K562 (cell line): ENCODE measurements around the gene ENPP6. TPM values are rescaled to one million over a fixed set of nuclear protein-coding genes. Genes with fewer than 3 reads are reported as not detected.

ENCODE experiments used
- C11orf30 ChIP-seq: fragments of 450-650 bp; IDR thresholded peaks from 2 replicates; pipeline ENCODE4 v1.6.1; 2016; ENCODE audit warnings: low read depth, mild to moderate bottlenecking
- MAFK ChIP-seq: IDR thresholded peaks from 2 replicates; pipeline ENCODE4 v1.6.1; 2011; ENCODE audit warnings: low read length, improper control_type of control experiment
- MTA2 ChIP-seq: fragments of 450-650 bp; IDR thresholded peaks from 2 replicates; pipeline ENCODE4 v1.6.1; 2016; ENCODE audit warnings: low read depth
- MTA3 ChIP-seq: fragments of 450-650 bp; formaldehyde crosslinking; IDR thresholded peaks from 2 replicates; pipeline ENCODE4 v1.6.1; 2017; ENCODE audit warnings: mild to moderate bottlenecking, borderline replicate concordance
- MXI1 ChIP-seq: IDR thresholded peaks from 2 replicates; pipeline ENCODE4 v1.6.1; 2011; ENCODE audit warnings: low read depth, mild to moderate bottlenecking, improper control_type of control experiment, low read length
- TOE1 ChIP-seq, 2 experiments: fragments of 450-650 bp in 1 of 2; sonication (generic) in 1 of 2; formaldehyde crosslinking in 1 of 2; IDR thresholded peaks; 2 replicates each; pipeline versions ENCODE4 v1.7.1 to v1.8.0; 2016 to 2022; ENCODE audit warnings: borderline replicate concordance in 2 of 2, mild to moderate bottlenecking in 2 of 2, antibody characterized with exemption in 1 of 2, inconsistent platforms in 1 of 2, low read depth in 1 of 2, missing genetic modification reagents in 1 of 2, moderate library complexity in 1 of 2
- ZKSCAN3 ChIP-seq: fragments of 250-450 bp; sonication (Bioruptor Pico); IDR thresholded peaks from 2 replicates; pipeline ENCODE4 v1.4.0; 2020
- ZNF316 ChIP-seq: fragments of 450-650 bp; IDR thresholded peaks from 2 replicates; pipeline ENCODE4 v1.6.1; 2016
- polyA plus RNA-seq, 8 experiments: library from polyadenylated mRNA; depleted of rRNA in 4 of 8; stranded (reverse) in 5 of 8; unstranded in 3 of 8; fragments of >200 nt; fragmentation: Nextera tagmentation in 2 of 8; fragmentation: Illumina TruSeq in 1 of 8; extraction: Ambion mirVana in 2 of 8; extraction: Trizol in 1 of 8; gene quantifications; 2 replicates each; pipeline versions ENCODE4 v1.2.1 to v1.2.3, GENCODE V29; 2011 to 2014; ENCODE audit warnings: inconsistent platforms in 1 of 8, missing spikeins in 1 of 8
- total RNA-seq, 7 experiments: library from RNA; depleted of rRNA in 6 of 7; stranded (reverse); fragments of >200 nt in 6 of 7; fragmentation: Illumina TruSeq in 2 of 7; extraction: Trizol in 2 of 7; gene quantifications; 2 replicates each; pipeline versions ENCODE4 v1.2.1 to v1.2.3, GENCODE V29; 2011 to 2021; ENCODE audit warnings: low replicate concordance in 1 of 7
- TF ChIP-seq, protein P1 (sequence below): fragments of 250-450 bp; sonication (Bioruptor Pico); IDR thresholded peaks from 2 replicates; pipeline ENCODE4 v1.5.0; 2020; ENCODE audit warnings: mild to moderate bottlenecking
- TF ChIP-seq, protein P2 (sequence below): fragments of 450-650 bp; IDR thresholded peaks from 2 replicates; pipeline ENCODE4 v1.6.1; 2018; ENCODE audit not compliant: partially characterized antibody
- TF ChIP-seq, protein P3 (sequence below): conservative IDR thresholded peaks from 2 replicates; pipeline ENCODE4 v1.6.1; 2011; ENCODE audit warnings: low read depth, mild to moderate bottlenecking, low read length; ENCODE audit not compliant: control insufficient read depth
- TF ChIP-seq, protein P4 (sequence below): fragments of 450-650 bp; formaldehyde crosslinking; IDR thresholded peaks from 2 replicates; pipeline ENCODE4 v1.4.0; 2022; ENCODE audit warnings: missing genetic modification characterization
- TF ChIP-seq, protein P5 (sequence below): IDR thresholded peaks from 2 replicates; pipeline ENCODE4 v1.6.1; 2011; ENCODE audit warnings: borderline replicate concordance, low read depth, mild to moderate bottlenecking, moderate library complexity, low read length; ENCODE audit not compliant: insufficient read depth, poor library complexity, severe bottlenecking
- TF ChIP-seq, protein P6 (sequence below): IDR thresholded peaks from 3 replicates; pipeline ENCODE4 v1.6.1; 2011; ENCODE audit warnings: borderline replicate concordance, mild to moderate bottlenecking; ENCODE audit not compliant: insufficient read length, insufficient read depth

Gene ENPP6
- total and polyA plus RNA-seq, 9 of the 15 experiments (the other 6 are each of a cell fraction or from before 2014, with no cell fraction given), result 0.29 TPM; not detected in 8

DNA sequence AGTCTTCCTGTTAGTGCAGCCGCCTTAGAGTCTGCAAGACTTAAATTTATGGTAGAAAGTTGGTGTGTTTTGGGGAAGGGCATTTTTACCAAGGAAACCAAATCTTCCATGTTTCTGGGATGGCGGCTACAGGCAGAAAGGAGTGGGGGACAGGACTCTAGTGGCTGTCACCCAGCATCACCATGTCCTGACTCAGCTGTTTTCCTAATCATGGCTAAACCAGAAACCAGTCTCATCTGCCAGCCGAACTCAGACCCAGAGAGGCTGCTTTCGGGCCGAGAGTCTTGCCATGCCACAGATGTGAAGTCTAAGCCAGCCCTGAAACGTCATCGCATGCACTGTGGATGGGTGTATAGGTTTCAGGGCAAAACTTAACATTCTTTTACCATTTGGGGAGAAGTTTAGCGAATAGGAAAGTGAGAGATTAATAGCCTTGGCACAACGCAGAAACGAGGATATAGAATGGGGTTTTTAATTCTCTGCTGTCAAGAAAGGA, 109.6 kb downstream of the ENPP6 start (continued):
- TF ChIP-seq MTA2, result no peak
- peak; percentile 75 for TF ChIP-seq ZNF316
- TF ChIP-seq, protein P1, sequence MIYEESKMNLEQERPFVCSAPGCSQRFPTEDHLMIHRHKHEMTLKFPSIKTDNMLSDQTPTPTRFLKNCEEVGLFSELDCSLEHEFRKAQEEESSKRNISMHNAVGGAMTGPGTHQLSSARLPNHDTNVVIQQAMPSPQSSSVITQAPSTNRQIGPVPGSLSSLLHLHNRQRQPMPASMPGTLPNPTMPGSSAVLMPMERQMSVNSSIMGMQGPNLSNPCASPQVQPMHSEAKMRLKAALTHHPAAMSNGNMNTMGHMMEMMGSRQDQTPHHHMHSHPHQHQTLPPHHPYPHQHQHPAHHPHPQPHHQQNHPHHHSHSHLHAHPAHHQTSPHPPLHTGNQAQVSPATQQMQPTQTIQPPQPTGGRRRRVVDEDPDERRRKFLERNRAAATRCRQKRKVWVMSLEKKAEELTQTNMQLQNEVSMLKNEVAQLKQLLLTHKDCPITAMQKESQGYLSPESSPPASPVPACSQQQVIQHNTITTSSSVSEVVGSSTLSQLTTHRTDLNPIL (CRISPR knock-in tag), result no peak
- TF ChIP-seq ZKSCAN3 (CRISPR knock-in tag), result no peak
- TF ChIP-seq, protein P2, sequence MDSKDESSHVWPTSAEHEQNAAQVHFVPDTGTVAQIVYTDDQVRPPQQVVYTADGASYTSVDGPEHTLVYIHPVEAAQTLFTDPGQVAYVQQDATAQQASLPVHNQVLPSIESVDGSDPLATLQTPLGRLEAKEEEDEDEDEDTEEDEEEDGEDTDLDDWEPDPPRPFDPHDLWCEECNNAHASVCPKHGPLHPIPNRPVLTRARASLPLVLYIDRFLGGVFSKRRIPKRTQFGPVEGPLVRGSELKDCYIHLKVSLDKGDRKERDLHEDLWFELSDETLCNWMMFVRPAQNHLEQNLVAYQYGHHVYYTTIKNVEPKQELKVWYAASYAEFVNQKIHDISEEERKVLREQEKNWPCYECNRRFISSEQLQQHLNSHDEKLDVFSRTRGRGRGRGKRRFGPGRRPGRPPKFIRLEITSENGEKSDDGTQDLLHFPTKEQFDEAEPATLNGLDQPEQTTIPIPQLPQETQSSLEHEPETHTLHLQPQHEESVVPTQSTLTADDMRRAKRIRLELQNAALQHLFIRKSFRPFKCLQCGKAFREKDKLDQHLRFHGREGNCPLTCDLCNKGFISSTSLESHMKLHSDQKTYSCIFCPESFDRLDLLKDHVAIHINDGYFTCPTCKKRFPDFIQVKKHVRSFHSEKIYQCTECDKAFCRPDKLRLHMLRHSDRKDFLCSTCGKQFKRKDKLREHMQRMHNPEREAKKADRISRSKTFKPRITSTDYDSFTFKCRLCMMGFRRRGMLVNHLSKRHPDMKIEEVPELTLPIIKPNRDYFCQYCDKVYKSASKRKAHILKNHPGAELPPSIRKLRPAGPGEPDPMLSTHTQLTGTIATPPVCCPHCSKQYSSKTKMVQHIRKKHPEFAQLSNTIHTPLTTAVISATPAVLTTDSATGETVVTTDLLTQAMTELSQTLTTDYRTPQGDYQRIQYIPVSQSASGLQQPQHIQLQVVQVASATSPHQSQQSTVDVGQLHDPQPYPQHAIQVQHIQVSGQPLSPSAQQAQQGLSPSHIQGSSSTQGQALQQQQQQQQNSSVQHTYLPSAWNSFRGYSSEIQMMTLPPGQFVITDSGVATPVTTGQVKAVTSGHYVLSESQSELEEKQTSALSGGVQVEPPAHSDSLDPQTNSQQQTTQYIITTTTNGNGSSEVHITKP, result no peak
- TF ChIP-seq TOE1 (IDR thresholded peaks at IDR 0.05; ENCODE audit: borderline replicate concordance), result no peak
- TF ChIP-seq TOE1 (CRISPR knock-in tag; IDR thresholded peaks at IDR 0.05; ENCODE audit: borderline replicate concordance, low read depth), result no peak
- TF ChIP-seq, protein P3, sequence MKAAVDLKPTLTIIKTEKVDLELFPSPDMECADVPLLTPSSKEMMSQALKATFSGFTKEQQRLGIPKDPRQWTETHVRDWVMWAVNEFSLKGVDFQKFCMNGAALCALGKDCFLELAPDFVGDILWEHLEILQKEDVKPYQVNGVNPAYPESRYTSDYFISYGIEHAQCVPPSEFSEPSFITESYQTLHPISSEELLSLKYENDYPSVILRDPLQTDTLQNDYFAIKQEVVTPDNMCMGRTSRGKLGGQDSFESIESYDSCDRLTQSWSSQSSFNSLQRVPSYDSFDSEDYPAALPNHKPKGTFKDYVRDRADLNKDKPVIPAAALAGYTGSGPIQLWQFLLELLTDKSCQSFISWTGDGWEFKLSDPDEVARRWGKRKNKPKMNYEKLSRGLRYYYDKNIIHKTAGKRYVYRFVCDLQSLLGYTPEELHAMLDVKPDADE, result no peak
- TF ChIP-seq MAFK, result peak; percentile 44; the same call in 1 of the 2 replicates
- no peak for TF ChIP-seq MTA3
- TF ChIP-seq, protein P4, sequence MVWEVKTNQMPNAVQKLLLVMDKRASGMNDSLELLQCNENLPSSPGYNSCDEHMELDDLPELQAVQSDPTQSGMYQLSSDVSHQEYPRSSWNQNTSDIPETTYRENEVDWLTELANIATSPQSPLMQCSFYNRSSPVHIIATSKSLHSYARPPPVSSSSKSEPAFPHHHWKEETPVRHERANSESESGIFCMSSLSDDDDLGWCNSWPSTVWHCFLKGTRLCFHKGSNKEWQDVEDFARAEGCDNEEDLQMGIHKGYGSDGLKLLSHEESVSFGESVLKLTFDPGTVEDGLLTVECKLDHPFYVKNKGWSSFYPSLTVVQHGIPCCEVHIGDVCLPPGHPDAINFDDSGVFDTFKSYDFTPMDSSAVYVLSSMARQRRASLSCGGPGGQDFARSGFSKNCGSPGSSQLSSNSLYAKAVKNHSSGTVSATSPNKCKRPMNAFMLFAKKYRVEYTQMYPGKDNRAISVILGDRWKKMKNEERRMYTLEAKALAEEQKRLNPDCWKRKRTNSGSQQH (CRISPR knock-in tag), result no peak
- TF ChIP-seq MXI1, result no peak
- TF ChIP-seq, protein P5, sequence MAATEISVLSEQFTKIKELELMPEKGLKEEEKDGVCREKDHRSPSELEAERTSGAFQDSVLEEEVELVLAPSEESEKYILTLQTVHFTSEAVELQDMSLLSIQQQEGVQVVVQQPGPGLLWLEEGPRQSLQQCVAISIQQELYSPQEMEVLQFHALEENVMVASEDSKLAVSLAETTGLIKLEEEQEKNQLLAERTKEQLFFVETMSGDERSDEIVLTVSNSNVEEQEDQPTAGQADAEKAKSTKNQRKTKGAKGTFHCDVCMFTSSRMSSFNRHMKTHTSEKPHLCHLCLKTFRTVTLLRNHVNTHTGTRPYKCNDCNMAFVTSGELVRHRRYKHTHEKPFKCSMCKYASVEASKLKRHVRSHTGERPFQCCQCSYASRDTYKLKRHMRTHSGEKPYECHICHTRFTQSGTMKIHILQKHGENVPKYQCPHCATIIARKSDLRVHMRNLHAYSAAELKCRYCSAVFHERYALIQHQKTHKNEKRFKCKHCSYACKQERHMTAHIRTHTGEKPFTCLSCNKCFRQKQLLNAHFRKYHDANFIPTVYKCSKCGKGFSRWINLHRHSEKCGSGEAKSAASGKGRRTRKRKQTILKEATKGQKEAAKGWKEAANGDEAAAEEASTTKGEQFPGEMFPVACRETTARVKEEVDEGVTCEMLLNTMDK, result no peak
- TF ChIP-seq C11orf30, result peak; percentile 56; the same call in 1 of the 2 replicates
- TF ChIP-seq, protein P6, sequence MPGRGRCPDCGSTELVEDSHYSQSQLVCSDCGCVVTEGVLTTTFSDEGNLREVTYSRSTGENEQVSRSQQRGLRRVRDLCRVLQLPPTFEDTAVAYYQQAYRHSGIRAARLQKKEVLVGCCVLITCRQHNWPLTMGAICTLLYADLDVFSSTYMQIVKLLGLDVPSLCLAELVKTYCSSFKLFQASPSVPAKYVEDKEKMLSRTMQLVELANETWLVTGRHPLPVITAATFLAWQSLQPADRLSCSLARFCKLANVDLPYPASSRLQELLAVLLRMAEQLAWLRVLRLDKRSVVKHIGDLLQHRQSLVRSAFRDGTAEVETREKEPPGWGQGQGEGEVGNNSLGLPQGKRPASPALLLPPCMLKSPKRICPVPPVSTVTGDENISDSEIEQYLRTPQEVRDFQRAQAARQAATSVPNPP, result no peak
